ENCODE measurements around the gene RIC8B.

Gene RIC8B

DNA sequence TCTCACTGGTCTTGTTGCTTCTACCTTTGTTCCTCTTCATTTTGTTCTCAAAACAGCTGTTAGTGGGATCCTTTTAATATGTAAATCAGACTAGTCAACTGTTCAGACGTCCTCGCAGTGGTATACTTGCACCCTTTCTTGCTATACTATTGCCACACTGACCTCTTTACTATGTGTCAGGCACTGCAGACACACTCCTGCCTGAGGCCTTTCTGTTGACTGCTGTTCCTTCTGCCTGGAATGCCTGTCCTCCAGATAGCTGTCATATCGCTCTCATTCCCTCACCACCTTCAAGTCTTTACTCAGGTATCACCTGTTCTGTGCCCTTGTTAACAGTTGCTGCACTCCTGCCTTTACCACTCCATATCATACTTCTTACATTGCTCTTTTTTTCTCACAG is 91.2 kb downstream of the RIC8B start:
- Histone ChIP-seq H3K79me2 (ENCODE audit: insufficient read depth, low read length) (no peaks in the 10 kb centered on the region), H3K4me1 (ENCODE audit: insufficient read depth, low read length, poor library complexity, severe bottlenecking) (no peaks in the 10 kb centered on the region), H3F3A (ENCODE audit: low read depth) (no peaks in the 10 kb centered on the region), H4K20me1 (ENCODE audit: insufficient read depth, low read length, poor library complexity, severe bottlenecking) (no peaks in the 10 kb centered on the region), H3K9ac (ENCODE audit: low read depth, low read length, poor library complexity, severe bottlenecking) (no peak overlapping the region), H2AFZ (ENCODE audit: low read length) (no peak overlapping the region), H3K36me3 (ENCODE audit: insufficient read depth, low read length) (peaks cover 39% of the 10 kb centered on the region; the same call in 1 of the 2 replicates), H3K9me3 (ENCODE audit: insufficient read depth, low read depth, low read length) (no peaks in the 10 kb centered on the region), H3K4me3 (ENCODE audit: low read length, poor library complexity, severe bottlenecking) (no peak overlapping the region), H3K4me2 (ENCODE audit: low read depth, low read length, poor library complexity, severe bottlenecking) (no peak overlapping the region), H3K9me2 (replicated peaks; ENCODE audit: low read depth, low read length) (no peaks in the 10 kb centered on the region), H3K27me3 (ENCODE audit: insufficient read depth, low read length, poor library complexity, severe bottlenecking) (no peaks in the 10 kb centered on the region)
- no peak for TF ChIP-seq EZH2phosphoT487 (IDR thresholded peaks at IDR 0.05; ENCODE audit: borderline replicate concordance)
- TF ChIP-seq, protein P1, sequence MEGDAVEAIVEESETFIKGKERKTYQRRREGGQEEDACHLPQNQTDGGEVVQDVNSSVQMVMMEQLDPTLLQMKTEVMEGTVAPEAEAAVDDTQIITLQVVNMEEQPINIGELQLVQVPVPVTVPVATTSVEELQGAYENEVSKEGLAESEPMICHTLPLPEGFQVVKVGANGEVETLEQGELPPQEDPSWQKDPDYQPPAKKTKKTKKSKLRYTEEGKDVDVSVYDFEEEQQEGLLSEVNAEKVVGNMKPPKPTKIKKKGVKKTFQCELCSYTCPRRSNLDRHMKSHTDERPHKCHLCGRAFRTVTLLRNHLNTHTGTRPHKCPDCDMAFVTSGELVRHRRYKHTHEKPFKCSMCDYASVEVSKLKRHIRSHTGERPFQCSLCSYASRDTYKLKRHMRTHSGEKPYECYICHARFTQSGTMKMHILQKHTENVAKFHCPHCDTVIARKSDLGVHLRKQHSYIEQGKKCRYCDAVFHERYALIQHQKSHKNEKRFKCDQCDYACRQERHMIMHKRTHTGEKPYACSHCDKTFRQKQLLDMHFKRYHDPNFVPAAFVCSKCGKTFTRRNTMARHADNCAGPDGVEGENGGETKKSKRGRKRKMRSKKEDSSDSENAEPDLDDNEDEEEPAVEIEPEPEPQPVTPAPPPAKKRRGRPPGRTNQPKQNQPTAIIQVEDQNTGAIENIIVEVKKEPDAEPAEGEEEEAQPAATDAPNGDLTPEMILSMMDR (conservative IDR thresholded peaks at IDR 0.05; ENCODE audit: low read length) = no peak

GRCh38 chr12:106866426-106867080 is 92.1 kb downstream of the RIC8B start:
- no peak overlapping the region for H3K4me2 ChIP-seq (ENCODE audit: low read depth, low read length, poor library complexity, severe bottlenecking)
- H3K27me3 ChIP-seq (ENCODE audit: insufficient read depth, low read length, poor library complexity, severe bottlenecking) = no peaks in the 10 kb centered on the region
- H3K4me1 ChIP-seq (ENCODE audit: insufficient read depth, low read length, poor library complexity, severe bottlenecking) = no peaks in the 10 kb centered on the region
- no peaks in the 10 kb centered on the region for H3K79me2 ChIP-seq (ENCODE audit: insufficient read depth, low read length)
- H4K20me1 ChIP-seq (ENCODE audit: insufficient read depth, low read length, poor library complexity, severe bottlenecking) = no peaks in the 10 kb centered on the region
- no peak overlapping the region for H3K9ac ChIP-seq (ENCODE audit: low read depth, low read length, poor library complexity, severe bottlenecking)
- H3F3A ChIP-seq (ENCODE audit: low read depth) = no peaks in the 10 kb centered on the region
- TF ChIP-seq EZH2phosphoT487 (IDR thresholded peaks at IDR 0.05; ENCODE audit: borderline replicate concordance) = no peak
- TF ChIP-seq, protein P1 (conservative IDR thresholded peaks at IDR 0.05; ENCODE audit: low read length) = no peak
- peaks cover 35% of the 10 kb centered on the region; the same call in 1 of the 2 replicates for H3K36me3 ChIP-seq (ENCODE audit: insufficient read depth, low read length)
- H3K4me3 ChIP-seq (ENCODE audit: low read length, poor library complexity, severe bottlenecking) = no peak overlapping the region
- no peaks in the 10 kb centered on the region for H3K9me2 ChIP-seq (replicated peaks; ENCODE audit: low read depth, low read length)
- H3K9me3 ChIP-seq (ENCODE audit: insufficient read depth, low read depth, low read length) = no peaks in the 10 kb centered on the region
- H2AFZ ChIP-seq (ENCODE audit: low read length) = no peak overlapping the region

GRCh38 chr12:106867651-106868050 is 93.2 kb downstream of the RIC8B start:
- H3K9me2 ChIP-seq (replicated peaks; ENCODE audit: low read depth, low read length) = no peaks in the 10 kb centered on the region
- no peaks in the 10 kb centered on the region for H4K20me1 ChIP-seq (ENCODE audit: insufficient read depth, low read length, poor library complexity, severe bottlenecking)
- H3F3A ChIP-seq (ENCODE audit: low read depth) = no peaks in the 10 kb centered on the region
- TF ChIP-seq, protein P1 (conservative IDR thresholded peaks at IDR 0.05; ENCODE audit: low read length) = no peak
- no peak for TF ChIP-seq EZH2phosphoT487 (IDR thresholded peaks at IDR 0.05; ENCODE audit: borderline replicate concordance)
- H3K4me1 ChIP-seq (ENCODE audit: insufficient read depth, low read length, poor library complexity, severe bottlenecking) = no peaks in the 10 kb centered on the region
- no peak overlapping the region for H3K9ac ChIP-seq (ENCODE audit: low read depth, low read length, poor library complexity, severe bottlenecking)
- H3K4me3 ChIP-seq (ENCODE audit: low read length, poor library complexity, severe bottlenecking) = no peak overlapping the region
- no peaks in the 10 kb centered on the region for H3K79me2 ChIP-seq (ENCODE audit: insufficient read depth, low read length)
- no peaks in the 10 kb centered on the region for H3K9me3 ChIP-seq (ENCODE audit: insufficient read depth, low read depth, low read length)
- no peaks in the 10 kb centered on the region for H3K27me3 ChIP-seq (ENCODE audit: insufficient read depth, low read length, poor library complexity, severe bottlenecking)
- H2AFZ ChIP-seq (ENCODE audit: low read length) = no peak overlapping the region
- H3K36me3 ChIP-seq (ENCODE audit: insufficient read depth, low read length) = peaks cover 34% of the 10 kb centered on the region; the same call in 1 of the 2 replicates
- H3K4me2 ChIP-seq (ENCODE audit: low read depth, low read length, poor library complexity, severe bottlenecking) = no peak overlapping the region
